ENCODE data around the gene FAS. TPM values are rescaled to one million over a fixed set of nuclear protein-coding genes. Genes with fewer than 3 reads are reported as not detected.

Gene FAS
- polyA plus RNA-seq, 1 of the 3 experiments (the other 2 are of a cell fraction), result 31.5 TPM

DNA sequence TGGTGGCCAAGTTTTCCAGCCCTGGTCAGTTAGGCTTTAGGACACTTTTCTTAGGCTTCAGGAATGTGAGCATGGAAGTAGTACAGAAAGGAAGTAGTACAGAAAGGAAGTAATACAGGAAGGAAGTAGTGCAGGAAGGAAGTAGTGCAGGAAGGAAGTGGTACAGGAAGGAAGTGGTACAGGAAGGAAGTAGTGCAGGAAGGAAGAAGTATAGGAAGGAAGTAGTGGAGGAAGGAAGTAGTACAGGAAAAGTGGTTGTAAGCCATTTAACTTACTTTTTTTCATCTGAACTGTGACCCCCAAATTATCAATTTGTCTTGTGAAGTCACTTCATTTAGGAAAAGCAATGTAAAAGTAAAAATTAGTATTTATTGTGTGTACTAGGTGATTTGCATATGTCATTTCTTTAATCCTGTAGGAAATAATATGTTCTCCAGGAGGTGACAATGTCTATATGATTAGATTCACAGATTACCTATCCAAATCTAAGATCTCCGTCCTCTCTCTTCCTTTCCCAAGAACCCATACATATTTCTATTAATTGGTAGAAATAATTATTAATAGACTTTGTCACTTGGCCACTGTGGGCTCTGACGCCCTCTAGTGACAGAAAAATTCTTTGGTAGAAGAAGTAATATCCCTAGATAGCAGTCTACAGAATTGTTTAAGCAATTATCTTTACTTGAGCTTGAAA, 3.9 kb upstream of the FAS start (continued):
- TF ChIP-seq, protein P1, sequence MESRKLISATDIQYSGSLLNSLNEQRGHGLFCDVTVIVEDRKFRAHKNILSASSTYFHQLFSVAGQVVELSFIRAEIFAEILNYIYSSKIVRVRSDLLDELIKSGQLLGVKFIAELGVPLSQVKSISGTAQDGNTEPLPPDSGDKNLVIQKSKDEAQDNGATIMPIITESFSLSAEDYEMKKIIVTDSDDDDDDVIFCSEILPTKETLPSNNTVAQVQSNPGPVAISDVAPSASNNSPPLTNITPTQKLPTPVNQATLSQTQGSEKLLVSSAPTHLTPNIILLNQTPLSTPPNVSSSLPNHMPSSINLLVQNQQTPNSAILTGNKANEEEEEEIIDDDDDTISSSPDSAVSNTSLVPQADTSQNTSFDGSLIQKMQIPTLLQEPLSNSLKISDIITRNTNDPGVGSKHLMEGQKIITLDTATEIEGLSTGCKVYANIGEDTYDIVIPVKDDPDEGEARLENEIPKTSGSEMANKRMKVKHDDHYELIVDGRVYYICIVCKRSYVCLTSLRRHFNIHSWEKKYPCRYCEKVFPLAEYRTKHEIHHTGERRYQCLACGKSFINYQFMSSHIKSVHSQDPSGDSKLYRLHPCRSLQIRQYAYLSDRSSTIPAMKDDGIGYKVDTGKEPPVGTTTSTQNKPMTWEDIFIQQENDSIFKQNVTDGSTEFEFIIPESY (IDR thresholded peaks at IDR 0.05; ENCODE audit: borderline replicate concordance, low read depth), result no peak
- TF ChIP-seq TCF12 (IDR thresholded peaks at IDR 0.05), result no peak

DNA sequence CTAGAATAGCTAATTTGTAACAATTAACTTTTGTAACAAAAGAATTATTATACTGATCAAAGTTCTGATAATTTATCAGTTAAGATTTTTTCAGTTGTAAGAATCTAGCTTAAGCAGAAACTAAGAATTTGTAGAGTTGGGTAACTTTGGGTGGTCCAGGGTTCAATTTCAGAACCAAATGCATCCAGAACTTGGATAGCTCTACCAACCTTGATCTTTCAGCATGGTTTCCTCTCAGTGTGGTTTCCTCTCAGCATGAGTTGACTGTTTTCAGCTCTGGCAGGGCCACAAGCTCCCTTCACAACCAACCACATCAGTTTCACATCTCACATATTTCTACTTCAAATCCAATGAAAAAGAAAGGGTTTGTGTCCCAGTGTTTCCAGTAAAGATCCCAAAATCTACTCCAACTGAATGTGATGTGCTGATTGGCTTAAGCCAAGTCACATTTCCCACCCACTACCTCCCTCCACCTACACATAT, 3.3 kb upstream of the FAS start:
- Histone ChIP-seq H3K27ac (ENCODE audit: low read depth in 2 of 2, low read length in 1 of 2) (no peak overlapping the region), H3K36me3 (replicated peaks in 1 of 2; ENCODE audit: control insufficient read depth in 1 of 2, insufficient read depth in 2 of 2, low read length in 1 of 2) (peaks cover 0 to under 1% of the 10 kb centered on the region in 2 experiments), H2AFZ (ENCODE audit: low read depth) (no peak overlapping the region), H3F3A (replicated peaks; ENCODE audit: insufficient read depth) (peaks cover 15% of the 10 kb centered on the region), H3K79me2 (ENCODE audit: insufficient read depth) (peaks cover 10% of the 10 kb centered on the region; the same call in 1 of the 2 replicates), H3K9ac (no peak overlapping the region), H3K9me2 (no peaks in the 10 kb centered on the region), H3K4me3 (ENCODE audit: low read depth in 2 of 2, low read length in 1 of 2) (no peak overlapping the region), H3K27me3 (ENCODE audit: insufficient read depth) (no peaks in the 10 kb centered on the region), H4K20me1 (ENCODE audit: insufficient read depth) (no peaks in the 10 kb centered on the region), H3K4me1 (ENCODE audit: control insufficient read depth in 1 of 2, insufficient read depth in 2 of 2, low read depth in 1 of 2, low read length in 1 of 2) (peaks cover 8 to 29% of the 10 kb centered on the region in 2 experiments; a peak in 3 of 4 replicates), H3K9me3 (no peaks in the 10 kb centered on the region), H3K4me2 (no peak overlapping the region)
- TF ChIP-seq GABPA (IDR thresholded peaks at IDR 0.05; ENCODE audit: low read depth) (no peak), FOXM1 (IDR thresholded peaks at IDR 0.05; ENCODE audit: low read depth) (no peak), CHD2 (IDR thresholded peaks at IDR 0.05; ENCODE audit: low read length, partially characterized antibody) (no peak)
- ChIA-PET CTCF (interaction anchor here (0.6 to 13.7 kb wide), 48 partner anchors 8 to 415 kb away, joined by 3 to 314 read pairs (median 4); partner anchors contain the start of gene STAMBPL1), POLR2A (no interaction called here)
- no peak for DNase-seq

DNA sequence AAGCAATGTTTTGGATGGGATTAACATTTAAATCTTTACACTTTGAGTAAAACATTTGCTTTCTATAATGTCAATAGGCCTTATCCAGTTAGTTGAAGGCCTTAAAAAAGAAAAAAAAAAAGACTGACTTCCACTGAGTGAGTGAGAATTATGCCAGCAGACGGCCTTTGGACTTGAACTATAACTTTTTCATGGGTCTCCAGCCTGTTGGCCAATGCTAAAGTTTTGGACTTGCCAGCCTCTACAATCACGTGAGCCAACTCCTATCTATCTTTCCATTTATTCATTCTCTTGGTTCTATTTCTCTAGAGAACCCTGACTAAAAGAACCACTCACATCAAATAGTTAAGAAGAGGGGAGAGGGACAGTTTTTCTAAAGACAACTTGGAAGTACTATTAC, 2.8 kb upstream of the FAS start:
- peaks cover 16% of the 10 kb centered on the region for H3K79me2 ChIP-seq (ENCODE audit: insufficient read depth)
- 62% methylated on average over 2 of the region's 2 CpGs for WGBS (ENCODE audit: low lambda C conversion rate)
- CTCF ChIA-PET, result interaction anchor here (0.8 to 13.7 kb wide), 29 partner anchors 9 to 230 kb away, joined by 3 to 314 read pairs (median 6); partner anchors contain the start of gene STAMBPL1

More for the DNA sequence above, 2.8 kb upstream of the FAS start:
- Histone ChIP-seq H3K9me2 (no peaks in the 10 kb centered on the region), H3K36me3 (replicated peaks in 1 of 2; ENCODE audit: control insufficient read depth in 1 of 2, insufficient read depth in 2 of 2, low read length in 1 of 2) (no peaks in the 10 kb centered on the region), H3K9ac (no peak overlapping the region), H4K20me1 (ENCODE audit: insufficient read depth) (no peaks in the 10 kb centered on the region), H3K4me2 (no peak overlapping the region), H3K4me3 (ENCODE audit: low read depth in 2 of 2, low read length in 1 of 2) (no peak overlapping the region), H3K27ac (ENCODE audit: low read depth in 2 of 2, low read length in 1 of 2) (no peak overlapping the region), H2AFZ (ENCODE audit: low read depth) (no peak overlapping the region), H3K4me1 (ENCODE audit: control insufficient read depth in 1 of 2, insufficient read depth in 2 of 2, low read depth in 1 of 2, low read length in 1 of 2) (peaks cover 8 to 29% of the 10 kb centered on the region in 2 experiments; a peak in 3 of 4 replicates), H3K27me3 (ENCODE audit: insufficient read depth) (no peaks in the 10 kb centered on the region), H3F3A (replicated peaks; ENCODE audit: insufficient read depth) (peaks cover 15% of the 10 kb centered on the region), H3K9me3 (no peaks in the 10 kb centered on the region)
- DNase-seq, result no peak
- TF ChIP-seq RXRA (IDR thresholded peaks at IDR 0.05; ENCODE audit: borderline replicate concordance, low read depth) (no peak), CHD2 (IDR thresholded peaks at IDR 0.05; ENCODE audit: low read length, partially characterized antibody) (no peak)
- POLR2A ChIA-PET, result no interaction called here
